T-cell (primary cell): ENCODE results near the gene NCMAP. TPM values are rescaled to one million over a fixed set of nuclear protein-coding genes. Genes with fewer than 3 reads are reported as not detected.

ENCODE experiments used
- total RNA-seq, 35 experiments: library from RNA in 6 of 35; stranded (reverse) in 6 of 35; fragments of 120-200 nt in 1 of 35; gene quantifications; one replicate each; pipeline versions ENCODE4 v1.2.1 to v1.2.4 and lab custom pipeline; 2013 to 2026

Gene NCMAP
- total RNA-seq, 5 donors from 2014 or later (not counting 1 experiment from before 2014, with no cell fraction given): 0.13 to 0.23 (median 0.19) TPM; not detected in 1

Other genes with a start within 250 kb of the NCMAP start
- gene GRHL3, start 236.7 kb upstream of the NCMAP start, total RNA-seq: not detected
- 1 to 10 TPM; 3.4 to 5.6 (median 5.4) TPM for gene STPG1, start 142.3 kb upstream of the NCMAP start, total RNA-seq
- gene NIPAL3, start 140.3 kb upstream of the NCMAP start, total RNA-seq: 10 to 100 TPM; 49.0 to 71.4 (median 59.7) TPM
- 100 to 1,000 TPM; 149 to 202 (median 186) TPM for gene RCAN3, start 53.3 kb upstream of the NCMAP start, total RNA-seq
- gene SRRM1, start 87.2 kb downstream of the NCMAP start, total RNA-seq: 100 to 1,000 TPM; 158 to 303 (median 181) TPM
- 1 to 10 TPM in 4 of 5 donors, under 1 TPM in 1; 0.75 to 9.1 (median 5.5) TPM for gene CLIC4, start 189.4 kb downstream of the NCMAP start, total RNA-seq